Globus pallidus (tissue), 1 donor: ENCODE results near the gene SPDYE9.
"Not testable (repeated sequence)": the region's sequence is repeated elsewhere in the genome, so short reads cannot be mapped to it uniquely, and the experiment has no call there.

ENCODE experiments used
- DNase-seq: peaks from one replicate; pipeline ENCODE4 v3.0.0-alpha.2; 2015; ENCODE audit warnings: low spot score

Gene SPDYE9

GRCh38 chr7:73085938-73086337 lies at the start of gene SPDYE9:
SPDYE9 (minus strand) TSS chr7:73086038; CDS start chr7:73084238, 1,800 bp downstream.
- DNase-seq, result not testable (repeated sequence)

- DNase-seq, result not testable (repeated sequence)
These were observed 49.0 kb upstream of the SPDYE9 start for GRCh38 chr7:73134866-73135265.

- DNase-seq, result not testable (repeated sequence)
These were observed 46.9 kb upstream of the SPDYE9 start for GRCh38 chr7:73132651-73133217.

- not testable (repeated sequence) for DNase-seq
These were observed 44.8 kb upstream of the SPDYE9 start for GRCh38 chr7:73130612-73131011.

GRCh38 chr7:73124126-73124525 lies 38.3 kb upstream of the SPDYE9 start:
- DNase-seq, result not testable (repeated sequence)

GRCh38 chr7:73122778-73123447 lies 37.1 kb upstream of the SPDYE9 start:
- DNase-seq, result not testable (repeated sequence)

GRCh38 chr7:73118155-73118554 lies 32.3 kb upstream of the SPDYE9 start:
- not testable (repeated sequence) for DNase-seq

GRCh38 chr7:73057811-73058210 lies 28.0 kb downstream of the SPDYE9 start, which contains the start of gene SPDYE11:
SPDYE11 (minus strand) TSS chr7:73057911; CDS start chr7:73056111, 1,800 bp downstream.
- DNase-seq, result not testable (repeated sequence)

- DNase-seq, result not testable (repeated sequence)
These were observed 56.2 kb downstream of the SPDYE9 start, which contains the start of gene SPDYE8 for GRCh38 chr7:73029666-73030065. SPDYE8 (minus strand) TSS chr7:73029766; CDS start chr7:73027966, 1,800 bp downstream.
